CD1c-positive myeloid dendritic cell (primary cell): ENCODE measurements around the gene DAO.
"Not testable (repeated sequence)": the region's sequence is repeated elsewhere in the genome, so short reads cannot be mapped to it uniquely, and the experiment has no call there.

Source experiments
- DNase-seq: peaks from one replicate; pipeline ENCODE4 v3.0.0-alpha.2; 2016; ENCODE audit errors: extremely low spot score

DAO gene

GRCh38 chr12:108849660-108850059, 30.2 kb upstream of the DAO start:
- no peak for DNase-seq

GRCh38 chr12:108850854-108851573, 28.9 kb upstream of the DAO start:
- DNase-seq, result peak; percentile 68

GRCh38 chr12:108852674-108853309, 27.1 kb upstream of the DAO start:
- no peak for DNase-seq

- no peak for DNase-seq
Observed at GRCh38 chr12:108853426-108853825, 26.5 kb upstream of the DAO start.

- DNase-seq, result peak; percentile 60
Observed at GRCh38 chr12:108853981-108854446, 25.9 kb upstream of the DAO start.

- peak; percentile 92 for DNase-seq
Observed at GRCh38 chr12:108854451-108855283, 25.2 kb upstream of the DAO start.

- DNase-seq, result peak; percentile 75
Observed at GRCh38 chr12:108855284-108856169, 24.4 kb upstream of the DAO start.

GRCh38 chr12:108856170-108856427, 23.8 kb upstream of the DAO start:
- no peak for DNase-seq

- peak; percentile 95 for DNase-seq
Observed at GRCh38 chr12:108856428-108857157, 23.3 kb upstream of the DAO start.

- no peak for DNase-seq
Observed at GRCh38 chr12:108857158-108857407, 22.8 kb upstream of the DAO start.

GRCh38 chr12:108858311-108859074, 21.4 kb upstream of the DAO start:
- DNase-seq, result no peak

GRCh38 chr12:108859141-108859922, 20.6 kb upstream of the DAO start:
- not testable (repeated sequence) for DNase-seq

- no peak for DNase-seq
Observed at GRCh38 chr12:108859923-108860291, 20.0 kb upstream of the DAO start.

- DNase-seq, result peak; percentile 53
Observed at GRCh38 chr12:108860443-108860842, 19.4 kb upstream of the DAO start.

- DNase-seq, result peak; percentile 91
Observed at GRCh38 chr12:108861878-108862587, 17.9 kb upstream of the DAO start.

- no peak for DNase-seq
Observed at GRCh38 chr12:108862588-108862959, 17.3 kb upstream of the DAO start.

GRCh38 chr12:108865169-108865568, 14.7 kb upstream of the DAO start:
- DNase-seq, result no peak

- peak; percentile 66 for DNase-seq
Observed at GRCh38 chr12:108866083-108866482, 13.8 kb upstream of the DAO start.

- no peak for DNase-seq
Observed at GRCh38 chr12:108868781-108869180, 11.1 kb upstream of the DAO start.
